Trophoblast cell (in vitro differentiated cells and primary cell): ENCODE data around the gene GSK3B.

Experiments used
- DNase-seq, 2 donors: peaks; one replicate each; pipeline ENCODE4 v3.0.0-alpha.2; 2016
- H2AFZ ChIP-seq: 2 replicates; pipeline ENCODE4 v1.6.1; 2013; ENCODE audit warnings: low read length, moderate library complexity, mild to moderate bottlenecking; ENCODE audit not compliant: insufficient read depth, poor library complexity
- H2AK5ac ChIP-seq: 2 replicates; pipeline ENCODE4 v1.6.1; 2013; ENCODE audit warnings: mild to moderate bottlenecking, low read length
- H2BK120ac ChIP-seq: 2 replicates; pipeline ENCODE4 v1.6.1; 2013; ENCODE audit warnings: low read length, mild to moderate bottlenecking, moderate library complexity; ENCODE audit not compliant: insufficient read depth, poor library complexity
- H2BK12ac ChIP-seq: 2 replicates; pipeline ENCODE4 v1.6.1; 2013; ENCODE audit warnings: mild to moderate bottlenecking, low read length, moderate library complexity
- H2BK5ac ChIP-seq: 2 replicates; pipeline ENCODE4 v1.6.1; 2013; ENCODE audit warnings: low read length, low read depth, moderate library complexity, mild to moderate bottlenecking; ENCODE audit not compliant: poor library complexity
- H3K14ac ChIP-seq: 2 replicates; pipeline ENCODE4 v1.6.1; 2013; ENCODE audit warnings: mild to moderate bottlenecking, low read length
- H3K18ac ChIP-seq: 2 replicates; pipeline ENCODE4 v1.6.1; 2013; ENCODE audit warnings: mild to moderate bottlenecking, low read length
- H3K23ac ChIP-seq: 2 replicates; pipeline ENCODE4 v1.6.1; 2013; ENCODE audit warnings: low read length
- H3K27ac ChIP-seq: 2 replicates; pipeline ENCODE4 v1.5.1; 2013; ENCODE audit warnings: low read depth, mild to moderate bottlenecking, inconsistent platforms, low read length, moderate library complexity
- H3K27me3 ChIP-seq: 2 replicates; pipeline ENCODE4 v1.6.1; 2013; ENCODE audit warnings: inconsistent platforms, mild to moderate bottlenecking, low read length, moderate library complexity; ENCODE audit not compliant: insufficient read depth
- H3K36me3 ChIP-seq, 2 experiments: 1 replicate in 1 of 2; 2 replicates in 1 of 2; pipeline ENCODE4 v1.6.1; 2013; ENCODE audit warnings: low read length in 2 of 2, mild to moderate bottlenecking in 2 of 2, moderate library complexity in 1 of 2; ENCODE audit not compliant: insufficient read depth in 2 of 2, control insufficient read depth in 1 of 2
- H3K4ac ChIP-seq: 2 replicates; pipeline ENCODE4 v1.6.1; 2013; ENCODE audit warnings: low read depth, mild to moderate bottlenecking, low read length, moderate library complexity
- H3K4me1 ChIP-seq, 2 experiments: 1 replicate in 1 of 2; 2 replicates in 1 of 2; pipeline ENCODE4 v1.6.1; 2013; ENCODE audit warnings: low read length in 2 of 2, mild to moderate bottlenecking in 2 of 2, moderate library complexity in 1 of 2; ENCODE audit not compliant: insufficient read depth in 2 of 2, control insufficient read depth in 1 of 2
- H3K4me2 ChIP-seq: 2 replicates; pipeline ENCODE4 v1.6.1; 2013; ENCODE audit warnings: inconsistent platforms, mild to moderate bottlenecking, low read length, moderate library complexity
- H3K4me3 ChIP-seq: 2 replicates; pipeline ENCODE4 v1.5.1; 2013; ENCODE audit warnings: mild to moderate bottlenecking, low read depth, low read length, inconsistent platforms
- H3K79me1 ChIP-seq: one replicate; pipeline ENCODE4 v1.6.1; 2013; ENCODE audit warnings: low read length
- H3K79me2 ChIP-seq: 2 replicates; pipeline ENCODE4 v1.6.1; 2013; ENCODE audit warnings: low read length, mild to moderate bottlenecking; ENCODE audit not compliant: control insufficient read depth, insufficient read depth, poor library complexity
- H3K9ac ChIP-seq: 2 replicates; pipeline ENCODE4 v1.6.1; 2013; ENCODE audit warnings: mild to moderate bottlenecking, low read length
- H3K9me3 ChIP-seq: 2 replicates; pipeline ENCODE4 v1.6.1; 2013; ENCODE audit warnings: low read depth, mild to moderate bottlenecking, control low read depth, inconsistent platforms, low read length; ENCODE audit not compliant: insufficient read depth
- H4K12ac ChIP-seq: 2 replicates; pipeline ENCODE4 v1.6.1; 2013; ENCODE audit warnings: low read depth, mild to moderate bottlenecking, low read length, moderate library complexity
- H4K8ac ChIP-seq: 2 replicates; pipeline ENCODE4 v1.6.1; 2013; ENCODE audit warnings: low read depth, mild to moderate bottlenecking, low read length, moderate library complexity
- H4K91ac ChIP-seq: one replicate; pipeline ENCODE4 v1.6.1; 2013; ENCODE audit warnings: low read depth, mild to moderate bottlenecking, low read length, moderate library complexity
- WGBS: extraction: QIAGEN DNeasy Blood & Tissue Kit; methylation state at CpG from one replicate; pipeline ENCODE4 v1.1.7; 2013; ENCODE audit warnings: missing lambda C conversion rate; ENCODE audit not compliant: insufficient read length, insufficient coverage; ENCODE audit errors: extremely low coverage; 5-methylcytosine and 5-hydroxymethylcytosine counted together

Gene GSK3B

DNA sequence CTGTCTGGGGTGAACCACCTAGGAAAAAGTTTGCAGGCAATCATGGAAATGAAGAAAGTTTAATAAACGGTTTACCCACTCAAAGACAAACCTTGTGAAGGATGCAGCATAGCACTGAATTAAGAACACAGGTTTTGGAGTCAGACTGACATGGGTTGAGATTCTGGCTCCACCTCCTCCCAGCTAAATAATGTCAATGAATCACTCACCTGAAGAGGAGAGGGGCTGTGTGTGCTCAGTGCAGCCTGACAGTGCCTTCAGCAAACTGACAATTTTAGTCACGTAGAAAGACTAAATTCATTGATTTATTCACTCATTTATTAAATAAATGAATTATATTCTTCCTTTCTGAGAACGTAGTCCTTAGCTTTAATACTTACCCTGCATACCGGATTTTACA lies 293.4 kb downstream of the GSK3B start:
- DNase-seq, result no peak
- Histone ChIP-seq H3K36me3 (no peaks in the 10 kb centered on the region), H3K14ac (no peak overlapping the region)

DNA sequence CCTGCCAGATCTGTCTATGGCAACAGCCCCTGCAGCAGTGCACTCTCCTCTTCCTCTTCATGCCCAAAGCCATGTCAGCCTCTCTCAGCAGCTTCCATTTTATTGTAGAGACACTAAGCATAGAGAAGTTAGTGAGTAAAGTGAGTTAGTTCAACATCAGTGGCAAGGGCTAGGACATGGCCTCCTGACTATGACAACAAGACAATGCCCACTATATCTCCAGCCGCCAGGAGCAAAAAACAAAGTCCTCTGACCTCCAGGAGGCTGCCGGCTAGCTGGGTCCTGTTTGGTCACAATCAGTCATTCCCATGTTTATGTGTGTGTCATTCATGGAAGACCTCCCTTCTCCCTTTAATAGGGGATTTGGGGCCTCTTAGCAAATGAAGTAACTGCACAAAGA lies 297.5 kb downstream of the GSK3B start:
- Histone ChIP-seq H3K14ac (no peak overlapping the region), H3K4ac (no peak overlapping the region), H4K8ac (no peak overlapping the region), H2BK12ac (peak overlapping the region; percentile 20), H3K9me3 (peaks cover 2% of the 10 kb centered on the region), H4K12ac (no peak overlapping the region), H3K79me1 (peaks cover 16% of the 10 kb centered on the region), H3K79me2 (no peaks in the 10 kb centered on the region), H3K18ac (no peak overlapping the region), H2AFZ (no peak overlapping the region), H3K9ac (no peak overlapping the region), H2AK5ac (no peak overlapping the region), H3K23ac (no peak overlapping the region), H3K27ac (no peak overlapping the region), H3K4me2 (no peak overlapping the region), H3K36me3 (no peaks in the 10 kb centered on the region), H3K27me3 (no peaks in the 10 kb centered on the region), H2BK5ac (no peak overlapping the region), H4K91ac (peak overlapping the region; percentile 83), H3K4me3 (no peak overlapping the region), H3K4me1 (peaks cover 14 to 24% of the 10 kb centered on the region in 2 experiments), H2BK120ac (no peak overlapping the region)
- DNase-seq, result no peak
- WGBS, result no CpG with 5 or more reads among the region's 2 CpGs

More for the DNA sequence above, 293.4 kb downstream of the GSK3B start:
- no peak overlapping the region for H4K91ac ChIP-seq
- H2BK5ac ChIP-seq, result no peak overlapping the region
- no peak overlapping the region for H3K4me3 ChIP-seq
- no peak overlapping the region for H2AFZ ChIP-seq
- H4K12ac ChIP-seq, result no peak overlapping the region
- H3K27me3 ChIP-seq, result no peaks in the 10 kb centered on the region
- no peak overlapping the region for H3K9ac ChIP-seq
- no peak overlapping the region for H2BK120ac ChIP-seq
- H3K4me1 ChIP-seq, result peaks cover 9 to 10% of the 10 kb centered on the region in 2 experiments
- no peak overlapping the region for H3K4ac ChIP-seq
- no peak overlapping the region for H2AK5ac ChIP-seq
- H2BK12ac ChIP-seq, result no peak overlapping the region
- H3K79me2 ChIP-seq, result no peaks in the 10 kb centered on the region
- H4K8ac ChIP-seq, result no peak overlapping the region
- H3K9me3 ChIP-seq, result no peaks in the 10 kb centered on the region
- peaks cover 7% of the 10 kb centered on the region for H3K79me1 ChIP-seq
- H3K23ac ChIP-seq, result no peak overlapping the region
- H3K4me2 ChIP-seq, result no peak overlapping the region
- no peak overlapping the region for H3K27ac ChIP-seq
- no CpG with 5 or more reads among the region's 4 CpGs for WGBS
- H3K18ac ChIP-seq, result no peak overlapping the region

DNA sequence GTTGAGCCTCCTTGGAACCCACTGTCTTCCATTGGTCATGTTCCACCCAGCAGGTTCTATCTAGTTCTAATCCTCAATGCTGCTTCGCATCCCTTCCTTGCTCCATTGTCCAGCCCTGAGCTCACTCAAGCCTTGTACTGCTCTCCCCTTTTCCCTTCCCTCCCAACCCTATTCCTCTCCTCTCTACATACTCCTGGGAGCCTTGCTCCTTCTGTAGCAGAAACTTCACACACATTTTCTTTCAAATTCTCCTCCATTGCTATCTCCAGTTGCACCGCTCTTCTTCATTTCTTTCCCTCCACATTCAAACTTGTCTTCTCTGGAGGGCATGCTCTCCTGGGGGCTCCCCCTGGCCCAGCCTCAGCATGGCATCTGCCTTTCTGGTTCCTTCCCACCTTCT lies 297.9 kb downstream of the GSK3B start:
- Histone ChIP-seq H3K23ac (no peak overlapping the region), H2BK12ac (peak overlapping the region; percentile 84), H3K27me3 (no peaks in the 10 kb centered on the region), H2BK5ac (peak overlapping the region; percentile 14), H2AFZ (no peak overlapping the region), H3K4me3 (no peak overlapping the region), H2AK5ac (peak overlapping the region; percentile 21), H3K27ac (peak overlapping the region; percentile 59), H3K9ac (no peak overlapping the region), H3K18ac (no peak overlapping the region), H3K79me2 (no peaks in the 10 kb centered on the region), H3K9me3 (peaks cover 2% of the 10 kb centered on the region), H4K8ac (no peak overlapping the region), H2BK120ac (peak overlapping the region; percentile 1), H3K4ac (no peak overlapping the region), H3K4me2 (no peak overlapping the region), H3K36me3 (no peaks in the 10 kb centered on the region), H3K4me1 (peaks cover 14 to 24% of the 10 kb centered on the region in 2 experiments), H3K79me1 (peaks cover 16% of the 10 kb centered on the region), H4K12ac (no peak overlapping the region), H4K91ac (peak overlapping the region; percentile 83), H3K14ac (peak overlapping the region; percentile 6)
- no CpG with 5 or more reads among the region's 2 CpGs for WGBS
- no peak for DNase-seq

DNA sequence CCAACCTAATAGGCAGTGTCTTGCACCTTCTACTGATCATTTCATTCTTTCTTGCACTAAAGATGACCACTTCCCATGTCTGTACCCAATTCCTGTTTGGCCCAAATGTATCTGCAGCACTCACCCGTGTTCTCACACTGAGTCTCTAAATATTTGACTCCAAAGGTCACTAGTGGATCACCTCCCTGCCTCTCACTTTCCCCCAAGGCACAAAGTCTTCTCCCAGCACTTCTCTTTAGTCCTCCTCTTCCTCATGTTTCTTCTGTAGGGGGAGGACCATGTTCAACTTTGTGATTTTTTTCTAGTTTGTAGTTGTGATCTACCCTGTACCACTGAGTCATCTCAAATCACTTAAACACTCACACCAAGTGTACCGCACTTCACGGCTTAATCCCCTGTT lies 298.4 kb downstream of the GSK3B start:
- H3K79me1 ChIP-seq, result peaks cover 16% of the 10 kb centered on the region
- no peak overlapping the region for H3K4ac ChIP-seq
- H2AFZ ChIP-seq, result no peak overlapping the region
- H3K79me2 ChIP-seq, result no peaks in the 10 kb centered on the region
- WGBS, result no CpG with 5 or more reads among the region's 3 CpGs
- H3K23ac ChIP-seq, result no peak overlapping the region
- H3K9me3 ChIP-seq, result peaks cover 2% of the 10 kb centered on the region
- no peak overlapping the region for H3K9ac ChIP-seq
- peaks cover 14 to 24% of the 10 kb centered on the region in 2 experiments for H3K4me1 ChIP-seq
- H3K36me3 ChIP-seq, result no peaks in the 10 kb centered on the region
- peak overlapping the region; percentile 77 for H3K18ac ChIP-seq
- peak overlapping the region; percentile 83 for H4K91ac ChIP-seq
- no peak for DNase-seq
- H3K27ac ChIP-seq, result peak overlapping the region; percentile 59
- no peak overlapping the region for H3K4me3 ChIP-seq
- peak overlapping the region; percentile 84 for H2BK12ac ChIP-seq
- H3K14ac ChIP-seq, result peak overlapping the region; percentile 6
- no peaks in the 10 kb centered on the region for H3K27me3 ChIP-seq
- peak overlapping the region; percentile 50 for H3K4me2 ChIP-seq
- H2BK120ac ChIP-seq, result peak overlapping the region; percentile 1
- no peak overlapping the region for H4K12ac ChIP-seq
- H2BK5ac ChIP-seq, result peak overlapping the region; percentile 52
- H2AK5ac ChIP-seq, result peak overlapping the region; percentile 34
- no peak overlapping the region for H4K8ac ChIP-seq
